Myocyte (in vitro differentiated cells): Measurements from ENCODE around the gene PKD2L2. TPM values are rescaled to one million over a fixed set of nuclear protein-coding genes. Genes with fewer than 3 reads are reported as not detected.
"Not testable (repeated sequence)": the region's sequence is repeated elsewhere in the genome, so short reads cannot be mapped to it uniquely, and the experiment has no call there.

Experiments
- DNase-seq: peaks from one replicate; pipeline ENCODE4 v3.0.0-alpha.2; 2012; ENCODE audit warnings: low read depth
- total RNA-seq: library from RNA; depleted of rRNA; stranded (reverse); fragments of >200 nt; gene quantifications from 2 replicates; pipeline ENCODE4 v1.2.3, GENCODE V29; 2014

PKD2L2 gene
- total RNA-seq, 1 donor from 2014 or later = not detected

- peak; percentile 90 for DNase-seq
Observed at GRCh38 chr5:137954131-137954879, 65.0 kb downstream of the PKD2L2 start.

GRCh38 chr5:137957948-137958347 is 68.7 kb downstream of the PKD2L2 start:
- DNase-seq = no peak

GRCh38 chr5:137959488-137959887 is 70.2 kb downstream of the PKD2L2 start:
- no peak for DNase-seq

- DNase-seq = no peak
Observed at GRCh38 chr5:137960141-137960540, 70.9 kb downstream of the PKD2L2 start.

GRCh38 chr5:137960819-137961218 is 71.6 kb downstream of the PKD2L2 start:
- DNase-seq = no peak

- DNase-seq = not testable (repeated sequence)
Observed at GRCh38 chr5:137970384-137970783, 81.1 kb downstream of the PKD2L2 start.

GRCh38 chr5:137975208-137975607 is 86.0 kb downstream of the PKD2L2 start:
- no peak for DNase-seq

- DNase-seq = no peak
Observed at GRCh38 chr5:137989419-137989818, 100.2 kb downstream of the PKD2L2 start.

Other genes with a start within 250 kb of the PKD2L2 start
- gene KLHL3, start 153.4 kb upstream of the PKD2L2 start, total RNA-seq = 1.2 and 1.4 TPM in 2 replicates
- gene HNRNPA0, start 135.1 kb upstream of the PKD2L2 start, total RNA-seq = 9.3 and 10.5 TPM in 2 replicates
- gene MYOT, start 21.6 kb upstream of the PKD2L2 start, total RNA-seq = 1.7 and 23.8 TPM in 2 replicates
- gene FAM13B, start 143.6 kb downstream of the PKD2L2 start, total RNA-seq = 14.0 and 20.6 TPM in 2 replicates
- not detected in 2 replicates for gene WNT8A, start 194.6 kb downstream of the PKD2L2 start, total RNA-seq
- gene NME5, start 250.0 kb downstream of the PKD2L2 start, total RNA-seq = 0.16 and 0.62 TPM in 2 replicates